ENCODE data around the gene TOR2A. TPM values are rescaled to one million over a fixed set of nuclear protein-coding genes. Genes with fewer than 3 reads are reported as not detected.

TOR2A gene
- total and polyA plus RNA-seq, 2 of the 8 experiments (the other 6 are each of a cell fraction or from before 2014, with no cell fraction given): 18.7 to 24.9 TPM

DNA sequence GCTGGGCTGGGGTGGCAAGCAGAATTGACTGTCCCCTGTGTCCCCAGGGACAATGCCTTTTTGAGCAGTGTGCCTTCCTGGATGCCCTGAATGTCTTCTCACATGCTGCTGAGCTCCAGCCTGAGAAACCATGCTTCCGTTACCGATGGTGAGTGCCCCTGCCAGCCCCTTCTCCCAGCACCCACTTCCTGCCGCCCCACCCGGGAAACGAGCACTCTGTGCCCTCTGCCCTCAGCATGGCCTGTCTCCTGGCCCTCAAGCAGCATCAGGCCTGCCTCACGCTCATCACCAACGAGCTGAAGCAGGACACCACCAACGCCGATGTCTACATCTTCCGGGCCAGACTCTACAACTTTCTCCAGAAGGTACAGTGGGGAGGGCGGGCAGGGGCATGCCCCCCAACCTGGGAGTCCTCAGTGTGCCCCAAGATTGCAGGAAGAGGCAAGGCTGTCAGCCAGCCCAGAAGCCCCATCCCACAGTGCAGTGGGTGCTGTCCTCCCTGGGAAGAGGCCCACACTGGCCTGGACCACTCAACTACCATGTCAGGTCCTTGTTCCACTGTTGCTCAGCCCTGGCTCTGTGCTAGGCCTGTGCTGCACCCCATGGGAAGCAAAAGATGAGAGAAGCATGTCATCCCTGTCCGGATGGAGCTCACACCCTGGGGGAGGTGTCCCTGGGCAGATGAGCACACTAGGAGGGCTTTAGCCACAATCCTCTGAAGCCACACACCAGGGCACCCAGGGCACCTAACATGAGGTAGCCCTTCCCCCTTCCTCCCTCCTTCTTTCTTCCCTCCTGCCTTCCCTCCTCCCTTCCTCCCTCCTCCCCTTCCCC is 14.8 kb downstream of the TOR2A start:
- CTCF ChIA-PET (ENCODE audit: partially characterized antibody): interaction anchor here (0.5 to 1.7 kb wide), 5 partner anchors 9 to 130 kb away, joined by 3 to 5 read pairs (median 3); partner anchors contain the start of genes CFAP157 and TOR2A
- no peaks in the 10 kb centered on the region for H3K36me3 ChIP-seq (ENCODE audit: control insufficient read depth in 2 of 4, insufficient read depth in 4 of 4, low read length in 3 of 4)
- no peak overlapping the region for H4K91ac ChIP-seq (replicated peaks; ENCODE audit: insufficient read length, low read length)
- H2AFZ ChIP-seq (ENCODE audit: low read length): no peak overlapping the region; the same call in 1 of the 2 replicates
- H3K4ac ChIP-seq (replicated peaks; ENCODE audit: insufficient read length, low read depth, low read length): no peak overlapping the region
- H2AK5ac ChIP-seq (ENCODE audit: low read depth, low read length): no peak overlapping the region
- H4K8ac ChIP-seq (ENCODE audit: extremely low read depth, insufficient read depth, low read length): no peak overlapping the region
- 88% methylated on average over 11 of the region's 12 CpGs; no CpG with 5 or more reads in 1 of the 2 experiments for WGBS, 2 experiments (ENCODE audit: extremely low coverage in 1 of 2, insufficient coverage in 1 of 2, insufficient read length in 1 of 2, insufficient replicate concordance in 2 of 2, low coverage in 1 of 2, low lambda C conversion rate in 2 of 2, missing lambda C conversion rate in 1 of 2)
- peak overlapping the region; percentile 75; the same call in 1 of the 2 replicates for H2BK5ac ChIP-seq (ENCODE audit: low read depth, low read length)
- H3K27me3 ChIP-seq (replicated peaks in 1 of 4; ENCODE audit: control insufficient read depth in 3 of 4, extremely low read depth in 1 of 4, insufficient read depth in 3 of 4, low read length in 3 of 4): no peaks in the 10 kb centered on the region
- no peak overlapping the region for H3K9ac ChIP-seq (replicated peaks in 1 of 4; ENCODE audit: extremely low read depth in 1 of 4, low read depth in 3 of 4, low read length in 3 of 4)
- peak overlapping the region; percentile 83; the same call in 1 of the 2 replicates for H2BK12ac ChIP-seq (ENCODE audit: low read depth, low read length)
- no peak overlapping the region for H3K14ac ChIP-seq (ENCODE audit: insufficient read length)
- H3K23me2 ChIP-seq (ENCODE audit: low read depth, low read length): peaks cover 4% of the 10 kb centered on the region; the same call in 1 of the 2 replicates
- H3K56ac ChIP-seq (replicated peaks; ENCODE audit: insufficient read length, low read depth, low read length): no peak overlapping the region
- no peak overlapping the region for H3K23ac ChIP-seq (ENCODE audit: insufficient read length)
- H3K79me2 ChIP-seq (ENCODE audit: control insufficient read depth in 1 of 2, insufficient read depth in 2 of 2, low read length in 2 of 2): no peaks in the 10 kb centered on the region
- no peak overlapping the region for H3K27ac ChIP-seq (ENCODE audit: low read depth, low read length)
- H4K5ac ChIP-seq (ENCODE audit: insufficient read length, low read depth, low read length): no peak overlapping the region
- no peaks in the 10 kb centered on the region for H3K79me1 ChIP-seq (ENCODE audit: low read depth, low read length)
- H2BK20ac ChIP-seq (ENCODE audit: low read length): peak overlapping the region; percentile 56; the same call in 1 of the 2 replicates
- H3K9me3 ChIP-seq (ENCODE audit: insufficient read depth in 2 of 2, low read depth in 1 of 2, low read length in 1 of 2): no peaks in the 10 kb centered on the region
- H2BK15ac ChIP-seq (ENCODE audit: low read length): peak overlapping the region; percentile 95
- H2BK120ac ChIP-seq (replicated peaks; ENCODE audit: low read depth, low read length): no peak overlapping the region
- no peaks in the 10 kb centered on the region for H4K20me1 ChIP-seq (replicated peaks in 1 of 2; ENCODE audit: control insufficient read depth in 1 of 2, insufficient read depth in 2 of 2, low read length in 2 of 2)
- no peak overlapping the region for H3K4me2 ChIP-seq (ENCODE audit: insufficient read depth in 1 of 2, low read depth in 2 of 2, low read length in 2 of 2)
- DNase-seq (ENCODE audit: low read depth in 1 of 2, low spot score in 2 of 2): no peak
- H3K18ac ChIP-seq (ENCODE audit: extremely low read depth, low read length): peak overlapping the region; percentile 24; the same call in 1 of the 2 replicates
- H3K4me3 ChIP-seq (ENCODE audit: extremely low read depth in 1 of 4, insufficient read depth in 2 of 4, low read depth in 3 of 4, low read length in 4 of 4): no peak overlapping the region
- POLR2A ChIA-PET (ENCODE audit: partially characterized antibody): no interaction called here
- peaks cover 0 to 23% (median 16%) of the 10 kb centered on the region in 4 experiments; a peak in 6 of 7 replicates for H3K4me1 ChIP-seq (replicated peaks in 1 of 4; ENCODE audit: control insufficient read depth in 3 of 4, insufficient read depth in 4 of 4, low read length in 3 of 4)
- FAIRE-seq: no peak
- TF ChIP-seq RFX5 (IDR thresholded peaks at IDR 0.05; ENCODE audit: borderline replicate concordance, low read depth, low read length) (no peak), TCF12 (IDR thresholded peaks at IDR 0.05; ENCODE audit: low read depth, low read length) (no peak), POU5F1 (IDR thresholded peaks at IDR 0.05; ENCODE audit: low read depth, low read length) (no peak), KDM4A (IDR thresholded peaks at IDR 0.05; ENCODE audit: low read depth, low read length, severe bottlenecking) (no peak), POLR2AphosphoS5 (IDR thresholded peaks at IDR 0.05; ENCODE audit: low read depth, low read length) (no peak), SP1 (IDR thresholded peaks at IDR 0.05; ENCODE audit: low read depth, low read length) (no peak), NANOG (IDR thresholded peaks at IDR 0.05; ENCODE audit: insufficient read depth, low read depth, low read length, poor library complexity, severe bottlenecking) (no peak), SIRT6 (IDR thresholded peaks at IDR 0.05; ENCODE audit: low read length) (no peak), BRCA1 (IDR thresholded peaks at IDR 0.05; ENCODE audit: low read depth, low read length) (no peak), NRF1 (IDR thresholded peaks at IDR 0.05; ENCODE audit: low read depth, low read length) (no peak), SRF (IDR thresholded peaks at IDR 0.05; ENCODE audit: low read depth, low read length) (no peak)
- TF ChIP-seq, protein P1, sequence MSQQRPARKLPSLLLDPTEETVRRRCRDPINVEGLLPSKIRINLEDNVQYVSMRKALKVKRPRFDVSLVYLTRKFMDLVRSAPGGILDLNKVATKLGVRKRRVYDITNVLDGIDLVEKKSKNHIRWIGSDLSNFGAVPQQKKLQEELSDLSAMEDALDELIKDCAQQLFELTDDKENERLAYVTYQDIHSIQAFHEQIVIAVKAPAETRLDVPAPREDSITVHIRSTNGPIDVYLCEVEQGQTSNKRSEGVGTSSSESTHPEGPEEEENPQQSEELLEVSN (IDR thresholded peaks at IDR 0.05): no peak
